GM06990 (cell line): Measurements from ENCODE around the gene CYP2D6.
A peak's percentile ranks its signal among the peaks of the same experiment; 100 is the strongest.

Experiments used
- DNase-seq: peaks from one replicate; pipeline ENCODE4 v3.0.0-alpha.2; 2011; ENCODE audit not compliant: insufficient read length; ENCODE audit errors: extremely low read depth
- H3K27me3 ChIP-seq: replicated peaks from 2 replicates; pipeline ENCODE4 v1.6.0; 2011; ENCODE audit warnings: low read length; ENCODE audit not compliant: control insufficient read depth, insufficient read depth
- H3K36me3 ChIP-seq: 2 replicates; pipeline ENCODE4 v1.5.1; 2011; ENCODE audit warnings: low read length; ENCODE audit not compliant: control insufficient read depth, insufficient read depth
- H3K4me3 ChIP-seq: replicated peaks from 2 replicates; pipeline ENCODE4 v1.5.1; 2011; ENCODE audit warnings: low read depth, mild to moderate bottlenecking, control low read depth, low read length
- CTCF ChIP-seq: IDR thresholded peaks from 2 replicates; pipeline ENCODE4 v1.5.1; 2011; ENCODE audit warnings: low read length, control low read depth, mild to moderate bottlenecking, inconsistent platforms; ENCODE audit not compliant: insufficient read depth, poor library complexity, severe bottlenecking

CYP2D6 gene

GRCh38 chr22:42169055-42169469 lies 38.5 kb upstream of the CYP2D6 start:
- peak; percentile 41 for DNase-seq

GRCh38 chr22:42168476-42168875 lies 37.9 kb upstream of the CYP2D6 start:
- Histone ChIP-seq H3K36me3 (peaks cover 13% of the 10 kb centered on the region), H3K4me3 (no peak overlapping the region), H3K27me3 (no peaks in the 10 kb centered on the region)
- TF ChIP-seq CTCF, result no peak
- no peak for DNase-seq

More at GRCh38 chr22:42169055-42169469, 38.5 kb upstream of the CYP2D6 start:
- TF ChIP-seq CTCF, result peak; percentile 94
- Histone ChIP-seq H3K4me3 (no peak overlapping the region), H3K27me3 (no peaks in the 10 kb centered on the region), H3K36me3 (peaks cover 13% of the 10 kb centered on the region)

GRCh38 chr22:42167066-42167465 lies 36.5 kb upstream of the CYP2D6 start:
- TF ChIP-seq CTCF, result no peak
- no peak for DNase-seq
- H3K36me3 ChIP-seq, result peaks cover 17% of the 10 kb centered on the region
- H3K4me3 ChIP-seq, result no peak overlapping the region
- no peaks in the 10 kb centered on the region for H3K27me3 ChIP-seq

GRCh38 chr22:42164901-42165300 lies 34.3 kb upstream of the CYP2D6 start:
- no peak overlapping the region for H3K4me3 ChIP-seq
- H3K27me3 ChIP-seq, result no peaks in the 10 kb centered on the region
- no peak for DNase-seq
- H3K36me3 ChIP-seq, result peaks cover 21% of the 10 kb centered on the region
- no peak for TF ChIP-seq CTCF

- no peaks in the 10 kb centered on the region for H3K27me3 ChIP-seq
- no peak for TF ChIP-seq CTCF
- H3K4me3 ChIP-seq, result no peak overlapping the region
- no peak for DNase-seq
- H3K36me3 ChIP-seq, result peaks cover 18% of the 10 kb centered on the region
These were observed 32.9 kb upstream of the CYP2D6 start for GRCh38 chr22:42163515-42163914.
